Nephron (organoid): ENCODE data around the gene ALG2.

ENCODE experiments used
- H3K27ac Mint-ChIP-seq, 3 experiments: 2 replicates each; pipeline ENCODE4 v1.8.0; 2020; ENCODE audit warnings: mixed read lengths in 3 of 3, mild to moderate bottlenecking in 2 of 3, moderate library complexity in 1 of 3
- H3K27me3 Mint-ChIP-seq: 2 replicates; pipeline ENCODE4 v1.8.0; 2021; ENCODE audit warnings: low read depth, mild to moderate bottlenecking, moderate library complexity, mixed read lengths
- H3K36me3 Mint-ChIP-seq: 2 replicates; pipeline ENCODE4 v1.8.0; 2020; ENCODE audit warnings: low read depth, mixed read lengths
- H3K4me1 Mint-ChIP-seq: 2 replicates; pipeline ENCODE4 v1.8.0; 2020; ENCODE audit warnings: mixed read lengths
- H3K4me3 Mint-ChIP-seq, 3 experiments: 2 replicates each; pipeline ENCODE4 v1.8.0; 2020; ENCODE audit warnings: mild to moderate bottlenecking in 3 of 3, mixed read lengths in 3 of 3, moderate library complexity in 2 of 3
- H3K9me3 Mint-ChIP-seq: 2 replicates; pipeline ENCODE4 v1.8.0; 2020; ENCODE audit warnings: mixed read lengths
- TF ChIP-seq, protein P1 (sequence below), 3 experiments: fragments of 200-600 bp; sonication (generic); IDR thresholded peaks; one replicate each; pipeline ENCODE4 v1.5.0; 2021; ENCODE audit warnings: antibody characterized with exemption in 3 of 3; ENCODE audit not compliant: unreplicated experiment in 3 of 3

ALG2 gene

DNA sequence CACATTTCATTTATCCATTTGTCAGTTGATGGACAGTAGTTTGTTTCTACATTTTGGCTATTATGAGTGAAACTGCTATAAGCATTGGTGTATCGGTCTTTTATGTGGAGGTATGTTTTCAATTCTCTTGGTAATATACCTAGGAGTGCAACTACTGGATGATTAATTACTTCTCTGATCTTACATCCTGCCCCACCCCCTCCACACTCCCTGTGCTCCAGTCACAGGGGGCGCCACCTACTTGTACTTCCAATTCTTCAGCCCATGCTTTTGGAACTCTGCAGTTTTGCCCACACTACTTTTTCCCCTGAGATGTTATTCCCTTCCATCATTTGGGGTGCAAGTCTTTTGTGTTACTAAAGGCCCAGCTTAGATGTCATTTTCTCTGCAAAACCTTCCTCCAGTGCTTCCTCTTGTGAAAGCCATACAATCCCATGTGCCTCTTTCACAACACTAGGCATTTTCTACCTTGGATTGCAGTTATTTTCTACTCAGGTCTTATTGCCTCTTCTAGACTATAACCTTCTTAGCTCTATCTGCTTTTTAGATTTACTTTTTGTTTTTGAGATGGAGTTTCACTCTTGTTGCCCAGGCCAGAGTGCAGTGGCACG lies 42.4 kb upstream of the ALG2 start:
- H3K4me1 Mint-ChIP-seq: peaks cover 9% of the 10 kb centered on the region
- H3K4me3 Mint-ChIP-seq: no peak overlapping the region
- no peaks in the 10 kb centered on the region for H3K27me3 Mint-ChIP-seq
- H3K27ac Mint-ChIP-seq: no peak overlapping the region
- H3K9me3 Mint-ChIP-seq: no peaks in the 10 kb centered on the region
- no peaks in the 10 kb centered on the region for H3K36me3 Mint-ChIP-seq
- TF ChIP-seq, protein P1, sequence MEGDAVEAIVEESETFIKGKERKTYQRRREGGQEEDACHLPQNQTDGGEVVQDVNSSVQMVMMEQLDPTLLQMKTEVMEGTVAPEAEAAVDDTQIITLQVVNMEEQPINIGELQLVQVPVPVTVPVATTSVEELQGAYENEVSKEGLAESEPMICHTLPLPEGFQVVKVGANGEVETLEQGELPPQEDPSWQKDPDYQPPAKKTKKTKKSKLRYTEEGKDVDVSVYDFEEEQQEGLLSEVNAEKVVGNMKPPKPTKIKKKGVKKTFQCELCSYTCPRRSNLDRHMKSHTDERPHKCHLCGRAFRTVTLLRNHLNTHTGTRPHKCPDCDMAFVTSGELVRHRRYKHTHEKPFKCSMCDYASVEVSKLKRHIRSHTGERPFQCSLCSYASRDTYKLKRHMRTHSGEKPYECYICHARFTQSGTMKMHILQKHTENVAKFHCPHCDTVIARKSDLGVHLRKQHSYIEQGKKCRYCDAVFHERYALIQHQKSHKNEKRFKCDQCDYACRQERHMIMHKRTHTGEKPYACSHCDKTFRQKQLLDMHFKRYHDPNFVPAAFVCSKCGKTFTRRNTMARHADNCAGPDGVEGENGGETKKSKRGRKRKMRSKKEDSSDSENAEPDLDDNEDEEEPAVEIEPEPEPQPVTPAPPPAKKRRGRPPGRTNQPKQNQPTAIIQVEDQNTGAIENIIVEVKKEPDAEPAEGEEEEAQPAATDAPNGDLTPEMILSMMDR (IDR thresholded peaks at IDR 0.05; ENCODE audit: unreplicated experiment in 3 of 3): no peak

DNA sequence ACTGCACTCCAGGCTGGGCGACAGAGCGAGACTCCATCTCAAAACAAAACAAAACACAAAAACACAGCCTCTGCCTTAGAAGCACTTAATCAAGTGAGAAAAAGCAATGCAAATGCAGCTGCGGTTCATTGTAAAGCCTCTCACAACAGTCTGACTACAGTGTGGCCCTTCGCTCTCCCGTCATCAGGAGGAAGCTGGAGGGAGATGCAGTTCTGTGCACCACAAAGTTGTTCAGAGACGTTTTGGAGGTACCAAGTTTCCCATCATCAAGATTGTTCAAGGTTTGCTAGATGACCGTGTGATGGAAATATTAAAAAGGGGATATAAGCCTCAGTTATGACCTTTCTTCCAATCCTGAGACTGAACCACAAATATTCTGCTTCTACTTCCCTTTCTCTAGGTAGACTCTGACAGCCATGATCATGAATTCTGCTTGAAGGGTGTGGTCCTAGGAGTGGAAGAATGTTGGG lies 41.2 kb upstream of the ALG2 start:
- no peak overlapping the region for H3K4me3 Mint-ChIP-seq
- no peak overlapping the region for H3K27ac Mint-ChIP-seq
- no peaks in the 10 kb centered on the region for H3K9me3 Mint-ChIP-seq
- TF ChIP-seq, protein P1 (IDR thresholded peaks at IDR 0.05; ENCODE audit: unreplicated experiment in 3 of 3): no peak
- H3K27me3 Mint-ChIP-seq: no peaks in the 10 kb centered on the region
- H3K4me1 Mint-ChIP-seq: peaks cover 19% of the 10 kb centered on the region
- no peaks in the 10 kb centered on the region for H3K36me3 Mint-ChIP-seq

DNA sequence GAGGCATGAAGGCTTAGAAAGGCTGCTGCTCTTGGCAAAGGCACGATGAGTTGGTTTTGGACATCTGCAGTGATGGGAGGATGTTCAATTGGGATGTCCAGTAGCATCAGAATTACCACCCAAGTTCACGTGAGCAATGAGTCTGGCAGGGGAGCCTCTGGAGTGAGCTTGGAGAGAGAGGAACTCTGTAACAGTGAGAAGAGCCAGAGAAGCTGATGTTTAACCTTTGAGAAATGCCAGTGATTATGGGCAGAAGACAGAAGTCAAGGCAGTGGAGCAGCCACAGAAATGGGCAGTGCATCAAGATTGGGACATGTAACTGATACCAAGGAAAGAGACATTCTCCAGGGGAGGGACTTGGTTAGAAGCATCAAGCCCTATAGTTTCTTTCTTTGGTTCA lies 40.2 kb upstream of the ALG2 start:
- TF ChIP-seq, protein P1 (IDR thresholded peaks at IDR 0.05; ENCODE audit: unreplicated experiment in 3 of 3): no peak
- Mint-ChIP-seq H3K27ac (no peak overlapping the region), H3K27me3 (no peaks in the 10 kb centered on the region), H3K36me3 (no peaks in the 10 kb centered on the region), H3K9me3 (no peaks in the 10 kb centered on the region), H3K4me1 (peaks cover 24% of the 10 kb centered on the region), H3K4me3 (no peak overlapping the region)

DNA sequence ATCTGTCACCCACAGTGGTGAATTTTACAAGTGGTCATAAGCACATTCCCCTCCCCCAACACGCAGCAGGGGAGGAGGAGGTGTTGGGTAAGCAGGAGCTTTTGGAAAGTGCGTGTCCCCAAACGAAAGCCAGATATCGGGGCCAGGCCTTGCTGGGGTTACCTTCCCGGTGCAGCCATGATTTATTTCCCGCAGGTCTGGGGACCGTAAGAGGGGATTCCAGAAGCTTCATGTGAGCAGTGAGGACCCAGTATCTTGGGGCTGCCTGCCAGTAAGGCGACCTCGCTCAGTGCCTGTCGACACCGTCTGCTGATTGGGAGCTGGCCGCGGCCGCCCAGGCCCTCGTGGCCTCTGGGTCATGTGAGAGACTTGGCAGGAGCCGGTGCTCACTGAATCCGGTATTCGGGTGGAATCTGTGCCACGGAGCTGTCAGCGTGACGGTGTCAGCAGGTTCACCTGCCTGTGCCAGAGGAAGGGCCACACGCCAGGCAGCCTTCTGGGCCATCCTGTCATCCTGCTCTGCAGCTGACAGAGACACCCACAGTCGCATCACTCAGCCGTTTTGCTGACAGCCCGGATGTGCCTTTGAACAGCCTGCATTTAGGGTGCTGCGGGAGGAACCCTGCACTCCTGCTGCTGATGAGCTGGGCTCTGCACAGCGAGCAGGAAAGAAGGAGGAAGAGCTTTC lies 37.6 kb upstream of the ALG2 start:
- TF ChIP-seq, protein P1 (IDR thresholded peaks at IDR 0.05; ENCODE audit: unreplicated experiment in 3 of 3): no peak

DNA sequence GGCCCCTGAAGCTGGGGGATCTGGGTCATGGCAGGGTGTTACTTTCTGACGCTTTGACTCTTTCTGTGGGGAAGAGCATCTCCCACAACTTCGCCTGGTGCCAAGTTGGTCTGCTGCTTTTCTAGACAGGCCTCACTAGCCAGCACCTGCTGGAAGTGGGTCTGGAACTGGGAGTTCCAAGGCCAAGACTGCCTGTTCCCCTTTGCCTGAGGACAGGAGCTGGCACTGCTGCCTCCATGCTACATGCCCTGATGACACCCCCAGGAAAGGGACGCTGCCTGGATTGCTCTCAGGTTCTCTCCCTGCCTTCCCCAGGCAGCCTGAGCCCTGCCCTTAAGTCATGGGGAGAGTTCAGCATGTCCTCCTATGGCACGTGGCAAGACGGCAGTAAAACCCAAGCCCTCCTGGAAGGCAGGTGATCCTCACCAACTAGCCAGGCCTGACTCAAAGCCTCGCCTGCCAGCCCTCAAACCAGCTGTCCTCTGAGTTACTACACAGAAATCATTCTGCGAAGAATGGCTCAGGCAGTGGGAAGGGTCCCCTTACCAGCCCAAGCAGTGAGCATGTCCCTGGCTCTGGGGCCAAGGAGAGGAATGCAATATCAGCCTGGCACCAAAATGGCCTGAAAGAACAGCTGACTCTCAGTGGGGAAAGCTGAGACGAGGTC lies 36.1 kb upstream of the ALG2 start:
- Mint-ChIP-seq H3K9me3 (no peaks in the 10 kb centered on the region), H3K4me3 (no peak overlapping the region), H3K4me1 (peaks cover 21% of the 10 kb centered on the region), H3K27me3 (no peaks in the 10 kb centered on the region), H3K36me3 (no peaks in the 10 kb centered on the region), H3K27ac (no peak overlapping the region)
- TF ChIP-seq, protein P1 (IDR thresholded peaks at IDR 0.05; ENCODE audit: unreplicated experiment in 3 of 3): no peak

More for the DNA sequence above, 37.6 kb upstream of the ALG2 start:
- Mint-ChIP-seq H3K9me3 (no peaks in the 10 kb centered on the region), H3K36me3 (no peaks in the 10 kb centered on the region), H3K4me1 (peaks cover 21% of the 10 kb centered on the region), H3K27ac (peak overlapping the region; percentile 10 to 81 (median 60)), H3K27me3 (no peaks in the 10 kb centered on the region), H3K4me3 (peak overlapping the region in 2 of 3 experiments; percentile 42 to 50)
